ENCODE results near the gene PRR7.
A peak's percentile ranks its signal among the peaks of the same experiment; 100 is the strongest.

Gene PRR7

GRCh38 chr5:177498013-177498787 is 51.6 kb downstream of the PRR7 start:
- no peaks in the 10 kb centered on the region for H3K79me2 ChIP-seq (ENCODE audit: insufficient read depth, low read depth)
- H2AFZ ChIP-seq (ENCODE audit: low read depth): no peak overlapping the region; the same call in 1 of the 2 replicates
- H3K4me2 ChIP-seq: peak overlapping the region; percentile 46; the same call in 1 of the 2 replicates
- H3K27me3 ChIP-seq (ENCODE audit: insufficient read depth, low read depth): no peaks in the 10 kb centered on the region
- no peak overlapping the region for H3K4me3 ChIP-seq (IDR thresholded peaks at IDR 0.05; ENCODE audit: insufficient read depth, low read depth, low read length)
- no peak overlapping the region for H3K9ac ChIP-seq
- H3K4me1 ChIP-seq (ENCODE audit: low read depth, poor library complexity, severe bottlenecking): peaks cover 3% of the 10 kb centered on the region
- H3K27ac ChIP-seq: no peak overlapping the region
- no peaks in the 10 kb centered on the region for H4K20me1 ChIP-seq (ENCODE audit: insufficient read depth)
- no peaks in the 10 kb centered on the region for H3K36me3 ChIP-seq (ENCODE audit: insufficient read depth)
- no peak for TF ChIP-seq CTCF (conservative IDR thresholded peaks at IDR 0.05; ENCODE audit: low read depth, low read length)

- Histone ChIP-seq H3K36me3 (ENCODE audit: insufficient read depth) (no peaks in the 10 kb centered on the region), H4K20me1 (ENCODE audit: insufficient read depth) (no peaks in the 10 kb centered on the region), H3K27ac (no peak overlapping the region), H2AFZ (ENCODE audit: low read depth) (no peak overlapping the region), H3K4me2 (no peak overlapping the region), H3K27me3 (ENCODE audit: insufficient read depth, low read depth) (no peaks in the 10 kb centered on the region), H3K9ac (no peak overlapping the region), H3K79me2 (ENCODE audit: insufficient read depth, low read depth) (no peaks in the 10 kb centered on the region), H3K4me3 (IDR thresholded peaks at IDR 0.05; ENCODE audit: insufficient read depth, low read depth, low read length) (no peak overlapping the region), H3K4me1 (ENCODE audit: low read depth, poor library complexity, severe bottlenecking) (peaks cover 3% of the 10 kb centered on the region)
- no peak for TF ChIP-seq CTCF (conservative IDR thresholded peaks at IDR 0.05; ENCODE audit: low read depth, low read length)
Measured at GRCh38 chr5:177499842-177500241, 53.2 kb downstream of the PRR7 start.

GRCh38 chr5:177500685-177501522 is 54.3 kb downstream of the PRR7 start:
- peak; percentile 76 for TF ChIP-seq CTCF (conservative IDR thresholded peaks at IDR 0.05; ENCODE audit: low read depth, low read length)
- H3K27ac ChIP-seq: no peak overlapping the region
- no peaks in the 10 kb centered on the region for H3K36me3 ChIP-seq (ENCODE audit: insufficient read depth)
- H4K20me1 ChIP-seq (ENCODE audit: insufficient read depth): no peaks in the 10 kb centered on the region
- no peak overlapping the region for H2AFZ ChIP-seq (ENCODE audit: low read depth)
- no peak overlapping the region for H3K9ac ChIP-seq
- no peaks in the 10 kb centered on the region for H3K79me2 ChIP-seq (ENCODE audit: insufficient read depth, low read depth)
- H3K4me1 ChIP-seq (ENCODE audit: low read depth, poor library complexity, severe bottlenecking): peaks cover 3% of the 10 kb centered on the region
- H3K27me3 ChIP-seq (ENCODE audit: insufficient read depth, low read depth): no peaks in the 10 kb centered on the region
- no peak overlapping the region for H3K4me3 ChIP-seq (IDR thresholded peaks at IDR 0.05; ENCODE audit: insufficient read depth, low read depth, low read length)
- no peak overlapping the region; the same call in 1 of the 2 replicates for H3K4me2 ChIP-seq

- no peaks in the 10 kb centered on the region for H3K79me2 ChIP-seq (ENCODE audit: insufficient read depth, low read depth)
- H3K4me3 ChIP-seq (IDR thresholded peaks at IDR 0.05; ENCODE audit: insufficient read depth, low read depth, low read length): no peak overlapping the region
- no peaks in the 10 kb centered on the region for H3K27me3 ChIP-seq (ENCODE audit: insufficient read depth, low read depth)
- no peak overlapping the region for H3K4me2 ChIP-seq
- H4K20me1 ChIP-seq (ENCODE audit: insufficient read depth): no peaks in the 10 kb centered on the region
- no peaks in the 10 kb centered on the region for H3K4me1 ChIP-seq (ENCODE audit: low read depth, poor library complexity, severe bottlenecking)
- H3K36me3 ChIP-seq (ENCODE audit: insufficient read depth): no peaks in the 10 kb centered on the region
- no peak overlapping the region for H2AFZ ChIP-seq (ENCODE audit: low read depth)
- TF ChIP-seq CTCF (conservative IDR thresholded peaks at IDR 0.05; ENCODE audit: low read depth, low read length): no peak
- no peak overlapping the region for H3K27ac ChIP-seq
- no peak overlapping the region for H3K9ac ChIP-seq
Measured at GRCh38 chr5:177501874-177502678, 55.5 kb downstream of the PRR7 start.

Measured in KMS-11 (cell line).